Astrocyte of the spinal cord (primary cell): Measurements from ENCODE around the gene SPAG4.

Source experiments
- DNase-seq: peaks from one replicate; pipeline ENCODE4 v3.0.0; 2011; ENCODE audit warnings: low read depth, low spot score
- H3K4me3 ChIP-seq: 2 replicates; pipeline ENCODE4 v1.5.1; 2011; ENCODE audit warnings: low read depth, mild to moderate bottlenecking, low read length, moderate library complexity
- CTCF ChIP-seq: IDR thresholded peaks from 2 replicates; pipeline ENCODE4 v1.5.1; 2012; ENCODE audit warnings: low read depth, mild to moderate bottlenecking, low read length, inconsistent platforms
- in situ Hi-C: cut with HindIII; loops from 2 replicates; pipeline ENCODE4 v1.10.0; 2017; ENCODE audit warnings: low sequenced_read_pairs

SPAG4 gene

GRCh38 chr20:35620818-35621559, 5.4 kb downstream of the SPAG4 start:
- in situ Hi-C loops: no loop called here
- no peak for DNase-seq
- no peak overlapping the region for H3K4me3 ChIP-seq
- no peak for TF ChIP-seq CTCF

GRCh38 chr20:35621560-35621946, 5.9 kb downstream of the SPAG4 start:
- in situ Hi-C loops: no loop called here
- no peak for DNase-seq
- H3K4me3 ChIP-seq: no peak overlapping the region
- peak; percentile 11 for TF ChIP-seq CTCF

- no peak for DNase-seq
- TF ChIP-seq CTCF: no peak
- in situ Hi-C loops: no loop called here
Observed at GRCh38 chr20:35625584-35626385, 10.2 kb downstream of the SPAG4 start.

GRCh38 chr20:35626386-35627001, 10.9 kb downstream of the SPAG4 start:
- H3K4me3 ChIP-seq: no peak overlapping the region
- in situ Hi-C loops: no loop called here
- TF ChIP-seq CTCF: no peak
- no peak for DNase-seq

More at GRCh38 chr20:35625584-35626385, 10.2 kb downstream of the SPAG4 start:
- H3K4me3 ChIP-seq: no peak overlapping the region

GRCh38 chr20:35627121-35627520, 11.5 kb downstream of the SPAG4 start:
- in situ Hi-C loops: no loop called here
- TF ChIP-seq CTCF: no peak
- H3K4me3 ChIP-seq: no peak overlapping the region

GRCh38 chr20:35629427-35630145, 14.0 kb downstream of the SPAG4 start:
- TF ChIP-seq CTCF: no peak
- DNase-seq: no peak
- in situ Hi-C loops: no loop called here
- H3K4me3 ChIP-seq: no peak overlapping the region

More at GRCh38 chr20:35627121-35627520, 11.5 kb downstream of the SPAG4 start:
- DNase-seq: no peak
